Neural progenitor cell (in vitro differentiated cells): Measurements from ENCODE around the gene MAN1A2.

Source experiments
- EZH2 ChIP-seq: fragments of 200-600 bp; sonication (generic); IDR thresholded peaks from 2 replicates; pipeline ENCODE4 v1.6.1; 2017; ENCODE audit warnings: antibody characterized with exemption, mild to moderate bottlenecking, moderate library complexity
- TF ChIP-seq, protein P1 (sequence below): fragments of 200-600 bp; sonication (generic); IDR thresholded peaks from 2 replicates; pipeline ENCODE4 v1.5.1; 2017; ENCODE audit warnings: antibody characterized with exemption, mild to moderate bottlenecking

DNA sequence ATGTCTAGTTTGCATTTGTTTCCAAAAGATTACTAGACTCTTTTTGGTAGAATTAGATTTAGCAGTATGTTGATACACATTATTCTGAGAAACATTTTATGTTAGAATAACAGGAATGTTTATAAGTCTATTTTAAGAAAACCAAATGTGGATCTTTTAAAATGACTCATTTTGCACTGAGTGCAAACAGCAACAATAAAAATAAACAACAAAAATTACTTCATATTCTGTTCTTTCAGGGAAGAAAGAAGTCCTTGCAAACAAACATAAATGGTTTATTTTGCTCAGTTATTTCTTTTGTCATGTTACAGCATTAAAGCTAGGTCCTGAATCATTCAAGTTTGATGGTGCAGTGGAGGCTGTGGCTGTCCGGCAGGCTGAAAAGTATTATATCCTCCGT is 131.8 kb downstream of the MAN1A2 start:
- TF ChIP-seq, protein P1, sequence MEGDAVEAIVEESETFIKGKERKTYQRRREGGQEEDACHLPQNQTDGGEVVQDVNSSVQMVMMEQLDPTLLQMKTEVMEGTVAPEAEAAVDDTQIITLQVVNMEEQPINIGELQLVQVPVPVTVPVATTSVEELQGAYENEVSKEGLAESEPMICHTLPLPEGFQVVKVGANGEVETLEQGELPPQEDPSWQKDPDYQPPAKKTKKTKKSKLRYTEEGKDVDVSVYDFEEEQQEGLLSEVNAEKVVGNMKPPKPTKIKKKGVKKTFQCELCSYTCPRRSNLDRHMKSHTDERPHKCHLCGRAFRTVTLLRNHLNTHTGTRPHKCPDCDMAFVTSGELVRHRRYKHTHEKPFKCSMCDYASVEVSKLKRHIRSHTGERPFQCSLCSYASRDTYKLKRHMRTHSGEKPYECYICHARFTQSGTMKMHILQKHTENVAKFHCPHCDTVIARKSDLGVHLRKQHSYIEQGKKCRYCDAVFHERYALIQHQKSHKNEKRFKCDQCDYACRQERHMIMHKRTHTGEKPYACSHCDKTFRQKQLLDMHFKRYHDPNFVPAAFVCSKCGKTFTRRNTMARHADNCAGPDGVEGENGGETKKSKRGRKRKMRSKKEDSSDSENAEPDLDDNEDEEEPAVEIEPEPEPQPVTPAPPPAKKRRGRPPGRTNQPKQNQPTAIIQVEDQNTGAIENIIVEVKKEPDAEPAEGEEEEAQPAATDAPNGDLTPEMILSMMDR = no peak
- no peak for TF ChIP-seq EZH2
